A673 (cell line): ENCODE data around the gene CLSTN2. TPM values are rescaled to one million over a fixed set of nuclear protein-coding genes. Genes with fewer than 3 reads are reported as not detected.

Source experiments
- BruUV-seq: library from RNA; stranded (reverse); fragments of 400-500 nt; replicated peaks from 2 replicates; lab custom pipeline; 2021; lab: Mats Ljungman, UMichigan
- CTCF ChIA-PET: fragments of 300-600 bp; sonication (Branson Sonifier 250); formaldehyde crosslinking; loops from one replicate; lab custom pipeline; 2022; ENCODE audit warnings: antibody characterized with exemption; lab: Charles Lee
- POLR2A ChIA-PET: fragments of 300-600 bp; sonication (Branson Sonifier 250); formaldehyde crosslinking; loops from one replicate; lab custom pipeline; 2022; ENCODE audit warnings: antibody characterized with exemption; ENCODE audit not compliant: low non-redundant PET; lab: Charles Lee
- DNase-seq: peaks from one replicate; pipeline ENCODE4 v3.0.0-alpha.2; 2015; ENCODE audit warnings: low spot score
- H3K27ac ChIP-seq: fragments of 200-600 bp; sonication (generic); 2 replicates; pipeline ENCODE4 v1.5.1; 2016; ENCODE audit warnings: mixed run types, low read depth, mild to moderate bottlenecking, mixed read lengths, antibody characterized with exemption, low read length; ENCODE audit not compliant: poor library complexity, severe bottlenecking
- H3K27me3 ChIP-seq: fragments of 200-600 bp; sonication (generic); replicated peaks from 2 replicates; pipeline ENCODE4 v1.6.1; 2017; ENCODE audit warnings: mixed run types, low read depth, mild to moderate bottlenecking, mixed read lengths, antibody characterized with exemption, low read length; ENCODE audit not compliant: insufficient read depth, poor library complexity
- H3K36me3 ChIP-seq: fragments of 200-600 bp; sonication (generic); 2 replicates; pipeline ENCODE4 v1.6.1; 2016; ENCODE audit warnings: mixed run types, mild to moderate bottlenecking, mixed read lengths, antibody characterized with exemption, low read length; ENCODE audit not compliant: insufficient read depth, poor library complexity, severe bottlenecking
- H3K4me1 ChIP-seq: fragments of 200-600 bp; sonication (generic); 2 replicates; pipeline ENCODE4 v1.6.1; 2017; ENCODE audit warnings: mixed run types, mild to moderate bottlenecking, mixed read lengths, antibody characterized with exemption, low read length; ENCODE audit not compliant: insufficient read depth, poor library complexity, severe bottlenecking
- H3K4me3 ChIP-seq: fragments of 200-600 bp; sonication (generic); 2 replicates; pipeline ENCODE4 v1.5.1; 2016; ENCODE audit warnings: low read depth, mixed run types, mild to moderate bottlenecking, mixed read lengths, low read length; ENCODE audit not compliant: poor library complexity, severe bottlenecking
- H3K9me3 ChIP-seq: fragments of 200-600 bp; sonication (generic); 2 replicates; pipeline ENCODE4 v1.6.1; 2016; ENCODE audit warnings: mixed run types, low read depth, mild to moderate bottlenecking, mixed read lengths, antibody characterized with exemption, low read length; ENCODE audit not compliant: poor library complexity, severe bottlenecking
- CTCF ChIP-seq: fragments of 300-800, 200-600 bp; sonication (generic); conservative IDR thresholded peaks from 2 replicates; pipeline ENCODE4 v1.5.1; 2017; ENCODE audit warnings: low read depth, mild to moderate bottlenecking, antibody characterized with exemption, low read length, moderate library complexity, mixed read lengths
- EZH2 ChIP-seq: fragments of 200-600 bp; sonication (generic); IDR thresholded peaks from 2 replicates; pipeline ENCODE4 v1.6.1; 2017; ENCODE audit warnings: borderline replicate concordance, low read depth, mild to moderate bottlenecking, mixed read lengths, antibody characterized with exemption, low read length; ENCODE audit not compliant: poor library complexity, severe bottlenecking
- intact Hi-C: fragments of 100-400 bp; cut with micrococcal nuclease; formaldehyde crosslinking; loops from one replicate; pipeline ENCODE4 v1.10.0; 2022; ENCODE audit not compliant: unreplicated experiment
- total RNA-seq: library from RNA; stranded (reverse); gene quantifications from 2 replicates; pipeline ENCODE4 v1.2.3, GENCODE V29; 2021

The CLSTN2 gene
- total RNA-seq, 1 experiment from 2014 or later = 50.7 TPM

- Histone ChIP-seq H3K4me1 (no peaks in the 10 kb centered on the region), H3K9me3 (no peaks in the 10 kb centered on the region), H3K27ac (no peak overlapping the region), H3K36me3 (no peaks in the 10 kb centered on the region), H3K27me3 (no peaks in the 10 kb centered on the region), H3K4me3 (no peak overlapping the region)
- TF ChIP-seq EZH2 (no peak), CTCF (no peak)
- intact Hi-C loops = no loop called here
- BruUV-seq = no TSS peak
- no peak for DNase-seq
- ChIA-PET POLR2A (no interaction called here), CTCF (no interaction called here)
Measured at GRCh38 chr3:140468407-140468806, 533.4 kb downstream of the CLSTN2 start.

- Histone ChIP-seq H3K9me3 (no peaks in the 10 kb centered on the region), H3K27me3 (no peaks in the 10 kb centered on the region), H3K4me3 (no peak overlapping the region), H3K27ac (no peak overlapping the region), H3K4me1 (no peaks in the 10 kb centered on the region), H3K36me3 (no peaks in the 10 kb centered on the region)
- ChIA-PET CTCF (no interaction called here), POLR2A (no interaction called here)
- no TSS peak for BruUV-seq
- TF ChIP-seq CTCF (no peak), EZH2 (no peak)
- intact Hi-C loops = no loop called here
- no peak for DNase-seq
Measured at GRCh38 chr3:140469491-140469890, 534.5 kb downstream of the CLSTN2 start.

GRCh38 chr3:140470211-140470610 is 535.2 kb downstream of the CLSTN2 start:
- no peak for TF ChIP-seq EZH2
- TF ChIP-seq CTCF = no peak

More at GRCh38 chr3:140470211-140470610, 535.2 kb downstream of the CLSTN2 start:
- CTCF ChIA-PET = no interaction called here
- Histone ChIP-seq H3K4me3 (no peak overlapping the region), H3K36me3 (no peaks in the 10 kb centered on the region), H3K4me1 (no peaks in the 10 kb centered on the region), H3K27me3 (no peaks in the 10 kb centered on the region), H3K27ac (no peak overlapping the region), H3K9me3 (no peaks in the 10 kb centered on the region)
- no peak for DNase-seq
- POLR2A ChIA-PET = no interaction called here
- no TSS peak for BruUV-seq
- intact Hi-C loops = no loop called here
